HepG2 (cell line): Measurements from ENCODE around the gene ENSA. TPM values are rescaled to one million over a fixed set of nuclear protein-coding genes. Genes with fewer than 3 reads are reported as not detected.

Experiments used
- ESRRA ChIP-seq: sonication (generic); formaldehyde crosslinking; IDR thresholded peaks from 2 replicates; pipeline ENCODE4 v1.5.1; 2020; ENCODE audit warnings: mild to moderate bottlenecking, low read depth, missing genetic modification reagents
- FIP1L1 ChIP-seq: fragments of 200-400 bp; formaldehyde crosslinking; IDR thresholded peaks from 2 replicates; pipeline ENCODE4 v1.6.1; 2018; ENCODE audit warnings: low read depth, mild to moderate bottlenecking, low read length, moderate library complexity, borderline replicate concordance; ENCODE audit not compliant: insufficient read depth
- FOXC1 ChIP-seq: sonication (generic); formaldehyde crosslinking; IDR thresholded peaks from 2 replicates; pipeline ENCODE4 v1.8.0; 2022; ENCODE audit warnings: mild to moderate bottlenecking, missing genetic modification reagents, borderline replicate concordance
- IKZF1 ChIP-seq: fragments of 450-650 bp; IDR thresholded peaks from 2 replicates; pipeline ENCODE4 v1.7.1; 2016
- KLF9 ChIP-seq: IDR thresholded peaks from 2 replicates; pipeline ENCODE4 v1.6.1; 2016; ENCODE audit warnings: low read depth
- NFKB2 ChIP-seq: sonication (generic); formaldehyde crosslinking; IDR thresholded peaks from 2 replicates; pipeline ENCODE4 v1.4.0; 2020; ENCODE audit warnings: missing genetic modification reagents, borderline replicate concordance
- NR1H2 ChIP-seq: sonication (generic); formaldehyde crosslinking; IDR thresholded peaks from 2 replicates; pipeline ENCODE4 v1.8.1; 2022; ENCODE audit warnings: low read depth, missing genetic modification reagents, borderline replicate concordance
- PAX8 ChIP-seq: sonication (generic); formaldehyde crosslinking; IDR thresholded peaks from 2 replicates; pipeline ENCODE4 v1.8.0; 2022; ENCODE audit warnings: mild to moderate bottlenecking, missing genetic modification reagents, borderline replicate concordance
- PHF21A ChIP-seq: sonication (generic); formaldehyde crosslinking; IDR thresholded peaks from 2 replicates; pipeline ENCODE4 v1.5.0; 2020; ENCODE audit warnings: mild to moderate bottlenecking, missing genetic modification reagents
- SOX6 ChIP-seq, 2 experiments: fragments of 450-650 bp in 1 of 2; sonication (generic) in 1 of 2; formaldehyde crosslinking in 1 of 2; IDR thresholded peaks; 2 replicates each; pipeline versions ENCODE4 v1.4.0 to v1.6.1; 2017 to 2020; ENCODE audit warnings: antibody characterized with exemption in 1 of 2, mild to moderate bottlenecking in 1 of 2, missing genetic modification reagents in 1 of 2
- ZNF121 ChIP-seq: sonication (generic); formaldehyde crosslinking; IDR thresholded peaks from 2 replicates; pipeline ENCODE4 v1.5.0; 2020; ENCODE audit warnings: mild to moderate bottlenecking, missing genetic modification reagents
- ZNF234 ChIP-seq: sonication (generic); formaldehyde crosslinking; conservative IDR thresholded peaks from 2 replicates; pipeline ENCODE4 v1.5.1; 2020; ENCODE audit warnings: mild to moderate bottlenecking, missing genetic modification reagents
- ZNF354B ChIP-seq: sonication (generic); formaldehyde crosslinking; IDR thresholded peaks from 2 replicates; pipeline ENCODE4 v1.8.0; 2022; ENCODE audit warnings: mild to moderate bottlenecking, missing genetic modification reagents
- ZNF678 ChIP-seq: sonication (generic); formaldehyde crosslinking; IDR thresholded peaks from 2 replicates; pipeline ENCODE4 v1.4.0; 2020; ENCODE audit warnings: mild to moderate bottlenecking, missing genetic modification reagents
- ZNF816 ChIP-seq: sonication (generic); formaldehyde crosslinking; IDR thresholded peaks from 2 replicates; pipeline ENCODE4 v1.8.0; 2022; ENCODE audit warnings: missing genetic modification reagents, mild to moderate bottlenecking, borderline replicate concordance
- ZSCAN20 ChIP-seq: sonication (generic); formaldehyde crosslinking; IDR thresholded peaks from 2 replicates; pipeline ENCODE4 v1.4.0; 2020; ENCODE audit warnings: missing genetic modification reagents, mild to moderate bottlenecking, borderline replicate concordance
- polyA plus RNA-seq, 8 experiments: library from polyadenylated mRNA; depleted of rRNA in 3 of 8; stranded (reverse) in 7 of 8; unstranded in 1 of 8; fragments of >200 nt; fragmentation: Illumina TruSeq in 4 of 8; extraction: Trizol in 4 of 8; gene quantifications; 2 replicates each; pipeline versions ENCODE4 v1.2.1 to v1.2.3, GENCODE V29; 2011 to 2016; ENCODE audit warnings: low read depth in 4 of 8, missing spikeins in 1 of 8, mixed read lengths in 1 of 8; ENCODE audit not compliant: insufficient read depth in 1 of 8
- total RNA-seq, 5 experiments: library from RNA; depleted of rRNA; stranded (reverse); fragments of >200 nt; fragmentation: Illumina TruSeq; extraction: Trizol; gene quantifications; 2 replicates each; pipeline ENCODE4 v1.2.3, GENCODE V29; 2016; ENCODE audit warnings: low read depth in 1 of 5
- TF ChIP-seq, protein P1 (sequence below): sonication (generic); formaldehyde crosslinking; IDR thresholded peaks from 2 replicates; pipeline ENCODE4 v1.4.0; 2020; ENCODE audit warnings: missing genetic modification reagents
- TF ChIP-seq, protein P2 (sequence below): sonication (generic); formaldehyde crosslinking; IDR thresholded peaks from 2 replicates; pipeline ENCODE4 v1.5.0; 2020; ENCODE audit warnings: missing genetic modification reagents
- TF ChIP-seq, protein P3 (sequence below): sonication (generic); formaldehyde crosslinking; IDR thresholded peaks from 2 replicates; pipeline ENCODE4 v1.5.0; 2020; ENCODE audit warnings: missing genetic modification reagents
- TF ChIP-seq, protein P4 (sequence below): sonication (generic); formaldehyde crosslinking; conservative IDR thresholded peaks from 2 replicates; pipeline ENCODE4 v1.4.0; 2020; ENCODE audit warnings: missing genetic modification reagents

Gene ENSA
- total and polyA plus RNA-seq, 2 of the 13 experiments (the other 11 are each of a cell fraction or from before 2014, with no cell fraction given): 54.5 to 111 TPM

DNA sequence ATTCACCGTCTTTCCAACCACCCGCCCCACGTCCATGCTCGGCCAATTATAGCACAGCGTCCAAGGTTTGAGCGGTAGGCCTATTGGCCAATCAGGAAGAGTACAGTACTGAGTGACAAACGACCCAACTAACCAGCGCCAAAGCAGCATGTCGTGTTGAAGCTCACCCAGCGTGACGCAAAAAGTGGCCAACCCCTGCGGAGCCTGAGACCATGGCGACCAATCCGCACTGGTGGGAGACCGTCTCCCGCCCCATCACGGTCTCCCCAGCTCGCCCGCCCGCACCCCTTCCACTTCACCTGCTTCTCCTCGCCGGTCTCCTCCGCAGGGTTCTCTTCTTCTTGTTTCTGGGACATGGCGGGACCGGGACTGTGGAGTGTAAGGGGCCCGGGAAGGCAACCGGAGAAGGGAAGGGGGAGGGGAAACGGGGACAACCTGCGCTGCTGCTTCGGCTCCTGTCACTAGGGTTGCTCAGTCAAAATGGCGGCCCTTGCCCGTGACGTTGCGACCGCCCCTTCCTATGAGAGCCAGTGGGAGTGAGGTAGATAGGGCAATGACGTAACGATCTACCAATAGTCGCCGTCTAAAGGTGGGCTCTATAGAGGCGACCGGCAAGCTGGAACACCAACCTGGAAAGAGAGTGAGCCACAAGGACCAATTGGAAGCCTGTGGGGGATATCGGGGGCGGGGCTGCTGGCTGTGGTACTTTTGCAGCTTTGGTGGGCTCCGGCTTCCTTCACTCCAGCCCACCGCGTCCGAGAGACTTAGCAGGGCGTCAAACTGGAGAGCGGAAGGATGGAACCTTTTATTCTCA, at the start of gene ENSA (continued):
- TF ChIP-seq, protein P1, sequence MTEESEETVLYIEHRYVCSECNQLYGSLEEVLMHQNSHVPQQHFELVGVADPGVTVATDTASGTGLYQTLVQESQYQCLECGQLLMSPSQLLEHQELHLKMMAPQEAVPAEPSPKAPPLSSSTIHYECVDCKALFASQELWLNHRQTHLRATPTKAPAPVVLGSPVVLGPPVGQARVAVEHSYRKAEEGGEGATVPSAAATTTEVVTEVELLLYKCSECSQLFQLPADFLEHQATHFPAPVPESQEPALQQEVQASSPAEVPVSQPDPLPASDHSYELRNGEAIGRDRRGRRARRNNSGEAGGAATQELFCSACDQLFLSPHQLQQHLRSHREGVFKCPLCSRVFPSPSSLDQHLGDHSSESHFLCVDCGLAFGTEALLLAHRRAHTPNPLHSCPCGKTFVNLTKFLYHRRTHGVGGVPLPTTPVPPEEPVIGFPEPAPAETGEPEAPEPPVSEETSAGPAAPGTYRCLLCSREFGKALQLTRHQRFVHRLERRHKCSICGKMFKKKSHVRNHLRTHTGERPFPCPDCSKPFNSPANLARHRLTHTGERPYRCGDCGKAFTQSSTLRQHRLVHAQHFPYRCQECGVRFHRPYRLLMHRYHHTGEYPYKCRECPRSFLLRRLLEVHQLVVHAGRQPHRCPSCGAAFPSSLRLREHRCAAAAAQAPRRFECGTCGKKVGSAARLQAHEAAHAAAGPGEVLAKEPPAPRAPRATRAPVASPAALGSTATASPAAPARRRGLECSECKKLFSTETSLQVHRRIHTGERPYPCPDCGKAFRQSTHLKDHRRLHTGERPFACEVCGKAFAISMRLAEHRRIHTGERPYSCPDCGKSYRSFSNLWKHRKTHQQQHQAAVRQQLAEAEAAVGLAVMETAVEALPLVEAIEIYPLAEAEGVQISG (CRISPR knock-in tag): no peak
- no peak for TF ChIP-seq NFKB2 (CRISPR knock-in tag)
- no peak for TF ChIP-seq NR1H2
- TF ChIP-seq ESRRA (CRISPR knock-in tag): no peak
- peak; percentile 93 for TF ChIP-seq FOXC1 (CRISPR knock-in tag)
- TF ChIP-seq, protein P2, sequence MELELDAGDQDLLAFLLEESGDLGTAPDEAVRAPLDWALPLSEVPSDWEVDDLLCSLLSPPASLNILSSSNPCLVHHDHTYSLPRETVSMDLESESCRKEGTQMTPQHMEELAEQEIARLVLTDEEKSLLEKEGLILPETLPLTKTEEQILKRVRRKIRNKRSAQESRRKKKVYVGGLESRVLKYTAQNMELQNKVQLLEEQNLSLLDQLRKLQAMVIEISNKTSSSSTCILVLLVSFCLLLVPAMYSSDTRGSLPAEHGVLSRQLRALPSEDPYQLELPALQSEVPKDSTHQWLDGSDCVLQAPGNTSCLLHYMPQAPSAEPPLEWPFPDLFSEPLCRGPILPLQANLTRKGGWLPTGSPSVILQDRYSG (CRISPR knock-in tag): no peak
- TF ChIP-seq, protein P3, sequence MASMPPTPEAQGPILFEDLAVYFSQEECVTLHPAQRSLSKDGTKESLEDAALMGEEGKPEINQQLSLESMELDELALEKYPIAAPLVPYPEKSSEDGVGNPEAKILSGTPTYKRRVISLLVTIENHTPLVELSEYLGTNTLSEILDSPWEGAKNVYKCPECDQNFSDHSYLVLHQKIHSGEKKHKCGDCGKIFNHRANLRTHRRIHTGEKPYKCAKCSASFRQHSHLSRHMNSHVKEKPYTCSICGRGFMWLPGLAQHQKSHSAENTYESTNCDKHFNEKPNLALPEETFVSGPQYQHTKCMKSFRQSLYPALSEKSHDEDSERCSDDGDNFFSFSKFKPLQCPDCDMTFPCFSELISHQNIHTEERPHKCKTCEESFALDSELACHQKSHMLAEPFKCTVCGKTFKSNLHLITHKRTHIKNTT (CRISPR knock-in tag): no peak
- TF ChIP-seq IKZF1: no peak
- TF ChIP-seq ZNF816: 0 out of 2 replicates have a peak, but pooled peaks have one; percentile 49
- TF ChIP-seq ZSCAN20 (CRISPR knock-in tag): no peak
- TF ChIP-seq FIP1L1: no peak
- 0 out of 2 replicates have a peak, but pooled peaks have one; percentile 28 for TF ChIP-seq PHF21A (CRISPR knock-in tag)
- no peak for TF ChIP-seq ZNF678
- TF ChIP-seq, protein P4, sequence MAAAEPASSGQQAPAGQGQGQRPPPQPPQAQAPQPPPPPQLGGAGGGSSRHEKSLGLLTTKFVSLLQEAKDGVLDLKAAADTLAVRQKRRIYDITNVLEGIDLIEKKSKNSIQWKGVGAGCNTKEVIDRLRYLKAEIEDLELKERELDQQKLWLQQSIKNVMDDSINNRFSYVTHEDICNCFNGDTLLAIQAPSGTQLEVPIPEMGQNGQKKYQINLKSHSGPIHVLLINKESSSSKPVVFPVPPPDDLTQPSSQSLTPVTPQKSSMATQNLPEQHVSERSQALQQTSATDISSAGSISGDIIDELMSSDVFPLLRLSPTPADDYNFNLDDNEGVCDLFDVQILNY (CRISPR knock-in tag): no peak; the same call in 1 of the 2 replicates
- TF ChIP-seq ZNF354B (CRISPR knock-in tag): no peak
- no peak for TF ChIP-seq SOX6 (IDR thresholded peaks at IDR 0.05)
- peak; percentile 45; the same call in 1 of the 2 replicates for TF ChIP-seq SOX6 (CRISPR knock-in tag; IDR thresholded peaks at IDR 0.05)
- no peak for TF ChIP-seq PAX8 (CRISPR knock-in tag)
- no peak for TF ChIP-seq ZNF121 (CRISPR knock-in tag)
- TF ChIP-seq ZNF234 (CRISPR knock-in tag): no peak
- peak; percentile 30; the same call in 1 of the 2 replicates for TF ChIP-seq KLF9
